Stimulated activated CD4-positive, alpha-beta T cell treated with anti-CD3 and anti-CD28 coated beads, TNF-alpha, amount 100 ng/mL, for 48 hours (primary cell): ENCODE results near the gene TET2.

Experiments used
- DNase-seq, 3 donors: peaks; one replicate each; pipeline ENCODE4 v3.0.0-alpha.2; 2020; ENCODE audit warnings: low read depth in 3 of 3

The TET2 gene

DNA sequence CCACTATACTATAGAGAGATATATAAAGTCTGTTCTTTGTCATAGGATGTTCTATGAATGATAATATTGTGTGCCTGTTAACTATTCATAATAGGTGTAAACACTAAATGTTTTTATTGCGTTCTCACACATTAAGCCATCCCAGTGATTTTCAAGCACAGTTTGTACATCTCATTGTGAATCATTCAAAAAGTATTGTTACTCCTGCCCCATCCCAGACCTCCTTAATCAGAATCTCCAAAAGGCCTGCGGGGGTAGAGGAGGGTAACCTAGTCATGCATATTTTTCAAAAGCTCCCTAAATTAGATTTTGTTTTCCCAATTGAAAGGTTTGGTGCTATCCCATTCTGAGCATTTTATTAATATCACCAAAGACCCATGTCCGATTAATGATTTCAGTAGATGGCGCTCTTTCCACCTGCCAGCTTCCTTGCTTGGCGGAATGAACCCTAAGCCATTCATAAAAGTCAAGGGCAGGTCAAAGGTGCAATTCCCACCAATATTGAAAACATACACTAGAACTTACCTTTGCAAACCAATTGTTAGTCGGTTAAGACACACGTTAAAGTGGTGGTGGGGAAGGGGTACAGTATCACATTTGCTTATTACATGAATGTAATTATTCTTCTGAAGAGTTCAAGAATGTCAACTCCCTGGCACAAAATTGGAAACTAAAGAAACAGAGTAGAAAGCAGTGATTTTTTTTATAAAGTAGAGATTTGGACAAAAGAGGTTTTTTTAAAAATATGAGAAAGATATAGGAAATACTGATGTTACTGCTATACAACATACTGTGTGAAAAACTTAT lies 5.8 kb upstream of the TET2 start:
- no peak for DNase-seq

- DNase-seq = peak in 1 of 3 donors; percentile 19
These were observed 1.3 kb upstream of the TET2 start for GRCh38 chr4:105145156-105145902.

- peak in 1 of 3 donors; percentile 11 for DNase-seq
These were observed 787 bp upstream of the TET2 start for GRCh38 chr4:105145903-105146275.

- DNase-seq = no peak
These were observed 408 bp downstream of the TET2 start for GRCh38 chr4:105147016-105147552.

- peak in 1 of 3 donors; percentile 16 for DNase-seq
These were observed 981 bp downstream of the TET2 start for GRCh38 chr4:105147553-105148161.

- no peak for DNase-seq
These were observed 1.7 kb downstream of the TET2 start for GRCh38 chr4:105148356-105148755.

DNA sequence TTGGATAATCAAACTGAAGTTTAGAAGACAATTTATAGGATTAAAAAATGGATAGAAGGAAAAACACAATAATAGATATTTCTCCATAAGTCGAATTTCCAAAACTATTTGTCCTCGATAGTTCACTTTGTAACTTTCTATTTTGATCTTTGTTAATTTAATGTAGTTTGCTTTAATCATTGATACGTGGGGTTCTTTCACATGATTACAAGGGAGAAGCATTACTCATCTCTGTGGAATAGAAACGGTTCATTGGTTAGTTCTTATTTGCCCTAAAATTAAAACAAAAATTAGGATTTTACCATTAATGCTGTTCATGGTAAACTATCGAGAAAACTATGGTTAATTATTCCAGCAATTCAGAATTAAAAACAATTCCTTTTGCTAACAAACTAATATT lies 2.1 kb downstream of the TET2 start:
- no peak for DNase-seq

DNA sequence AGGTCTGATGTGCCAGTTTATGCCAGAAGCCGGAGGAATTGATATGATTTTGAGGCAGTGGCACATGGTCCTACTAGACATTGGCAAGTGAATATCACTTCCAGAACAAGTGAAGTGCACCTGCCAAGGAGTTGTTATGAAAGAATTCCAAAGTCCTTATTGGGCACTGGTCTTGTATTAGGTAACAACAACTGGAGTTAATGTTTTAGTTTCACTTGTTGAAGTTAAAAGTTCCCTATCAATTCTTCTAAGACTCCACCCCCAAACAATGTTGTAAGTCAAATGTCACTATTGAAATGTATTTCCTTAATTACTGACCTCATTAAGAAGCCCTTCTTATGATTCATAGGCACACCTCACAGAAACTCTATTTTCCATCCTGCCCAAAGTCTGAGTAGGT lies 3.1 kb downstream of the TET2 start:
- DNase-seq = no peak

GRCh38 chr4:105150503-105150902 lies 3.8 kb downstream of the TET2 start:
- no peak for DNase-seq

DNA sequence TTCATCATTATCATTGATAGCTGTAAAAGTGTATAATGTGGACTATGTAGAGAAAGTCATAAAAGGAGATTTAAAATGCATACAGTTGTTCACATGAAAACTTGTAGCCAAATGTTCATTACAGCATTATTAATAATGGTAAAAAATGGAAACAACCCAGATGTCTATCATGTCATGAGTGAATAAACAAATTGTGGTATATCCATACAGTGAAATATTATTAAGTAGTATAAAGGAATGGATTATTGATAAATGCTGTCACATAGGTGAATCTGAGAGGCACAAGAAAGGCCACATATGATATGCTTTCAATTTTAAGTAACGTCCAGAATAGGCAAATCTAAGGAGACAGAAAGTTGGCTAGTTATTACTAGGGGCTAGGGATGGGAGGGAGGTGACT lies 7.1 kb downstream of the TET2 start:
- no peak for DNase-seq

DNA sequence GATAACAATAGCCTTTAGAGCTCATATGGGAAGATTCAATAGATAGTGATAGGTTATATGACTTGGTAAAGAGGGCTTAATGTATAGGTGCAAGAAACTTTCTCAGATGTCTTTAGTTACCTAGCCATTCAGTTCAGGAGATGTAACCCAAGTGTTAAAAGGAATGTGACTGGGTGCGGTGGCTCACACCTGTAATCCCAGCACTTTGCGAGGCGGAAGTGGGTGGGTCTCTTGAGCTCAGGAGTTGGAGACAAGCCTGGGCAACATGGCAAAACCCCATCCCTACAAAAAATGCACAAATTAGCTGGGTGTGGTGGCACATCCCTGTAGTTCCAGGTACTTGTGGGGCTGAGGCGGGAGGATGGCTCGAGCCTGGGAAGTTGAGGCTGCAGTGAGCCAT lies 7.9 kb downstream of the TET2 start:
- no peak for DNase-seq

GRCh38 chr4:105155426-105155825 lies 8.8 kb downstream of the TET2 start:
- DNase-seq = no peak

GRCh38 chr4:105158837-105159236 lies 12.2 kb downstream of the TET2 start:
- no peak for DNase-seq

GRCh38 chr4:105162123-105162796 lies 15.6 kb downstream of the TET2 start:
- DNase-seq = no peak

- DNase-seq = no peak
These were observed 17.9 kb downstream of the TET2 start for GRCh38 chr4:105164548-105164947.

DNA sequence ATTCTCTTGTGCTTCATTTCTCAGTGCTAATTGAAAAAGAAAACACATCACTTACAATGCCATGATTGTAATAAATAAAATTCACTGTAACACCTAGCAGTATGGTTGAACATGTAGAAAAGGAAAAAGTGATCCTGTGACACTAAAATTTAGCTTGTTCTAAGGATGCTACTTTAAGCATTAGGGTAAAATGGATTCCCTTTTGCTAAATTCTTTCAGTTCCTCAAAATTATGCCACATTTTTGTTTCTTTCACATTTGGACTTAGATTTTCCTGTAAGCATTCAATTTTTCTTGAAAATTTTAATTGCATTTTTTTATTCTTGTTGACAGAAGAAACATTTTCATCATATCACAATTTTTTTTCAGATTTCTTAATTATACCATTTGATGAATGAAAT lies 19.4 kb downstream of the TET2 start:
- no peak for DNase-seq

GRCh38 chr4:105170711-105171110 lies 24.0 kb downstream of the TET2 start:
- no peak for DNase-seq

- no peak for DNase-seq
These were observed 25.2 kb downstream of the TET2 start for GRCh38 chr4:105171912-105172311.

DNA sequence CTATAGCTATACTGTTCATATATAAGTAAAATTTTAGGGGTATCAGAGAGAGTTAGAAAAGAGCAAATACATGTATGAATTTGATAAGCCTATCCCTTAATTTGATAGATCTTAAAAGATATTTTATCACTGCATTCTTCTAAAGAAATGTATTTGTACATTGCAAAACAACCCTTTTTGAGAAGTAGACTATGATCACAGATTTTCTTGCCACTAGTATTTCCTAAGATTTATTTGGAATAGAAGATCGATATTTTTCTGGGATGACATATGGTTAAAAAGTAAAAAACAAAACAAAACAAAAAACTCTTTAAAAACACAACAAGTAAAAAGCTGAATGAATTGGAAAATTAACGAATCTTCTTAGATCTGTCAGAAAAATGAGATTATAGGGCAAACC lies 27.4 kb downstream of the TET2 start:
- DNase-seq = no peak

DNA sequence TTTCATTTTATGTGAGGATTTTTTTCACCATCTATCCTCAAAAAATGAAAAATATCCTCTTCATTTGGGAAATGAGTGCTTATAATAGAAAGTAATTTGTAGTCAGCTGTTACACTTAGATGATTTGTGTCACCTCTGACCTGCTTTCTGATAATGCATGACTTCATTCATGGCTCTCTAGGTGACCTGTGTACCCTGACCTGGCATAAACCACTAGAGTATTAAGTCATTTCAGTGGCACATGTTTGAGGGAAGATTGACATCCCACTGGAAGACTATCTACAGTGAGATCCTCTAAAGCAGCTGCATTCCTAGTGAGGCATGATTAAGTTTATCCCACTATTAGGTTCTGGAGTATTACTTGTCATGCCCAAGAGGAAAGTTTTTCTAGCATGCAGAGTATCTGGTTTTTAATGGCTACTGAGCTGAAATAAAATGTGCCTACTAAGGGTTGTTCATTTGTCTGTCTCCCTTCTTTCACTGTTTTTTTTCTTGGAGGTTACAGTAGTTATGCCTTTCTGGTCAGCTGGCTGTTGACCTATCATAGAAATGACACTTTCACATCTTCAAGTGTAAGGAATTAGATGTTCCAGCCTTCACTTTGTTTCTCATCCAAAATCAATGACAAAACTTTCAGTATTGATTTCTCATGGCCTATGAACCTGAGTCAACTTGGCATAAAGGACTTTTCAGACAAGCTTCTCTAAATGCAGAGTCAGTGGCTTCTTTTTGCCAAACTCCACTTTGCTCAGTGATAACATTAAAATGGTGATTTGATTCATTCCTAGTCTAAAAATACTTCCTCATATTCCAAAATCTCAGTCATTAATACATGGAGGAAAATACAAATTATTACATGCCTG lies 33.1 kb downstream of the TET2 start:
- DNase-seq = no peak

- DNase-seq = no peak
These were observed 34.6 kb downstream of the TET2 start for GRCh38 chr4:105181259-105181658.
